CMK (cell line): ENCODE data around the gene DCAF15.
A peak's percentile ranks its signal among the peaks of the same experiment; 100 is the strongest.
"Not testable (repeated sequence)": the region's sequence is repeated elsewhere in the genome, so short reads cannot be mapped to it uniquely, and the experiment has no call there.

ENCODE experiments used
- DNase-seq: peaks from one replicate; pipeline ENCODE4 v3.0.0-alpha.2; 2010; ENCODE audit warnings: low read depth

DCAF15 gene

GRCh38 chr19:13952154-13952930 lies at the start of gene DCAF15:
TSS of gene DCAF15 (plus strand) at chr19:13952509. CDS start at chr19:13952513, 4 bp downstream.
- peak; percentile 99 for DNase-seq

DNA sequence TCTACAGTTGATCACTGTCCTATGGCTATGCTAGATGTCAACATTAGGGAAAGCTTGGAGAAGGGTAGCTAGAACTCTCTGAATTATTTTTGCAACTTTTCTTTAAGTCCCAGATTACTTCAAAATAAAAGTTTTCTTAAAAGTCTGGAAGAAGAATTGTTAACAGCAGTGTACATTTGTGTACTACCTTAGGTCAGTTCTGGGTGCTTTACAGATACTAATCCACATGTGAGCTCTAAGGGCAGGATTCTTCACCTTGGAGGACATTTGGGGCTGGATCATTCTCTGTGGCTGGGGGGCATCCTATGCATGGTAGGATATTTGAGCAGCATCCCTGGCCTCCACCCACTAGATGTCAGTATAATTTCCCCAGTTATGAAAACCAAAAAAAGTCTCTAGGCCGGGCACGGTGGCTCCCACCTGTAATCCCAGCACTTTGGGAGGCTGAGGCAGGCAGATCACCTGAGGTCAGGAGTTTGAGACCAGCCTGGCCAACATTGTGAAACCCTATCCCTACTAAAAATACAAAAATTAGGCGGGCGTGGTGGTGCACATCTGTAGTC lies 49.2 kb upstream of the DCAF15 start:
- no peak for DNase-seq

DNA sequence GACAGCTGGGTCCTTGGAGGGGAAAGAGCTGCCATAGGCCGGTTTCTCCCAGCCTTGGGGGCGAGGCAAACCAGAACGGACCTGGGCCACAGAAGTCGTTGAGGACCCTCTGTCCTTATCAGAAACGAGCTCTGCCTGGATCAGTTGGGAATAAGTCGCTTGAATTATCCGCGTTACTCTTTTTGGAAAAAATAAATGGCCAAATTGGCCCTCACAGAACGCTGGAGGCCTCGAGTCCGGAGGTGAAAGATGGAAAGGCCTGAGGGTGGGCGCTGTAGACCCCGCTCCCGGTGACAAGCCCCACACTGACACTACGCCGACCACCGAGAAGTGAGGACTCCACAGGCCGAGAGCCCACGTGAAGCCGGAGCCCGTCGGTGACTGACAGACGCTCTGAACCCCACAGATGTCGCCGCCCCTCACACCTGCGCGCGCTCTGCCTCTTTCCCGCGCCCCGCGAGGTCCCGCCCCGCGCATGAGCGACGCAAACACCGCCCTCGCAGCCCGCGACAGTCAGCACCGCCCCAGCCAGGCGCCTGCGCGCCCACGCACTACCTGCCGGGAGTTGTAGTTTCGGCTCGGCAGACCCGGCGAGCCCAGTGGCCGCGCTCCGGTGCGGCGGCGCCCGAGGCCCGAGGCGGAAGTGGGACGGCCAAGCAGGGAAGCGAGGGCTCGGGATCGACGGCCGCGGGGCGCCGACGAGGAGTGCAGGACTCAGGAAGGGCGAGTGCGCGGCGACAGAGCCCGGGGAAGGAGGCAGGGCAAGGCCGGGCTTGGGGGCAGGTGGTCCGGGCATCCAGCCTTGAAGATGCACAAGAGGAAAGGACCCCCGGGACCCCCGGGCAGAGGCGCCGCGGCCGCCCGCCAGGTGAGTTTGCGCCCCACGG lies 46.4 kb upstream of the DCAF15 start, which contains the start of the genes BRME1 and CC2D1A:
BRME1 (minus strand) TSS at position 484 of the 887 bp plus-strand sequence. CDS start 1,225 bp downstream, outside the sequence.
CC2D1A (plus strand) TSS at position 568 of the 887 bp plus-strand sequence; CDS start at position 809, 241 bp downstream.
- DNase-seq: peak; percentile 81

DNA sequence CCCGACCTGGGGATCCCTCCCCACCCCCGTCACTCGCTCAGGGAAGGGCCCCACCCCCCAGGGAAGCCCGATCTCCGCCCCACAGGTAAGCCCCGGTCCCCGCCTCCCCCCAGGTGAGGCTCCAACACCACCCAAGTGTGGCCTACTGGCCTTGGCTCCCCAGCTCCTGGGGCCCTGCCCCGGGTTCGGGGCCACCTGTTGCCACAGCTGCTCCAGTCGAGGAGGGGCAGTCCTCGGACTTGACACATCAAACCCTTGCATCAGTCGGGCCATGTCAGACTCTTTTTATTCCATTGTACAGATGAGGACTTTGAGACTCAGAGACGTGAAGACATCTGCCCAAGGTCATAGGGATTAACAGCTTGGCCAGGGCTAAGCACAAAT lies 45.8 kb upstream of the DCAF15 start:
- no peak for DNase-seq

- no peak for DNase-seq
These were observed 45.4 kb upstream of the DCAF15 start for GRCh38 chr19:13906910-13907309.

DNA sequence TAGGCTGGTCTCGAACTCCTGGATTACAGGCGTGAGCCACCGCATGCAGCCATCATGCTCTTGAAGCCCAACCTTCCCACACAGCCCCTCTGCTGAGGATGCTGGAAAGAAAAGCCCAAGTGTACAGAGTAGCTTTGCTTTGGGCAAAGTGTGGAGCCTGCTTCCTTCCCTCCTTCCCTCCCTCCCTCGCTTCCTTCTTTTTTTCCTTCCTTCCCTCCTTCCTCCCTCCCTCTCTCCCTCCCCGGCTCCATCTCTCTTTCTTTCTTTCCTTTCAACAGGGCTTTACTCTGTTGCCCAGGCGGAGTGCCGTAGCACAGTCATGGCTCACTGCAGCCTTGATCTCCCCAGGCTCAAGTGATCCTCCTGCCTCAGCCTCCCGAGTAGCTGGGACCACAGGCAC lies 43.6 kb upstream of the DCAF15 start:
- no peak for DNase-seq

DNA sequence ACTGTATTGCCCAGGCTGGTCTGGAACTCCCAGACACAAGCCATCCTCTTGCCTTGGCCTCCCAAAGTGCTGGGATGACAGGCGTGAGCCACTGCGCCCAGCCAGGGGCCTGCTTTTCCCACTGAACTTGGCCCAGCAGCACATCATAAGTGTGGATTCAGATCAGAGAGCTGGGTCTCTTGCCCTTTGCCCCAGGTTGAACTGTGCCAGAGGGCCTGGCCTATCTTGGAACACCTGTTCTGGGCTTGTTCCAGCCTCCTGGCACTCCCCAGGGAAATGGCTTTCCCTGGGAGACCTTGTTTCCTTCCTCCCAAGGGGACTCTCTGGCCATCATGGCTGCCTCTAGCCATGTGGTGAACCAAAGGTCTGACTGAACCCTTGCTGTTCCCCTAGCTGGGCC lies 42.9 kb upstream of the DCAF15 start:
- DNase-seq: no peak

DNA sequence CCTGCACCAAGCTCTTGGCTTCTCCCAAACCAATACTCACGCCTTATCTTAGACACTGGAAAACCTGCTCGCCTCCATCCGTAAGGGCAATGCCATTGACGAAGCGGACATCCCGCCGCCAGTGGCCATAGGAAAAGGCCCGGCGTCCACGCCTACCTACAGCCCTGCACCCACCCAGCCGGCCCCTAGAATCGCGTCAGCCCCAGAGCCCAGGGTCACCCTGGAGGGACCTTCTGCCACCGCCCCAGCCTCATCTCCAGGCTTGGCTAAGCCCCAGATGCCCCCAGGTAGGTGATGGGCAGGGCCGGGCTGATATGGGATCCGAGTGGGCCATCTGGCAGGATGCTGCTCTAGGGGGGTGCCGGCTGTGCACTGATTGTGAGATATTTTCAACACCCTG lies 39.0 kb upstream of the DCAF15 start:
- no peak for DNase-seq

DNA sequence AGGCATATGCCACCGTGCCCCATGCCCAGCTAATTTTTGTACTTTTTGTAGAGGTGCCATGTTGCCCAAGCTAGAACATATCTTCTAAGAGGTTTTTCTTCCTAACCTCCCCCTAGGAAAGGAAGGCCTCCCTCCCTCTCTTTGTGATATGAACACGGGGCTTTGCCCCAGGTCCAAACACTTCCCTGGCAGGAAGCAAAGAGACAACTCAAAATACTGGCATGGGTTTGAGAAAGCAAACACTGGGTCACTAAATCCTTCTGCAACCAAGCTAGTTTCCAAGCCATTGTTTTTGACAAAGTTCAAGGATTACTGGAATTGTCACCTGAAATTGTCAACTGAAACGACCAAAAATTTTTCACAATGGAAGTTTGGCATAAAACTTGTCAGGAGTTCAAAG lies 37.5 kb upstream of the DCAF15 start:
- no peak for DNase-seq

DNA sequence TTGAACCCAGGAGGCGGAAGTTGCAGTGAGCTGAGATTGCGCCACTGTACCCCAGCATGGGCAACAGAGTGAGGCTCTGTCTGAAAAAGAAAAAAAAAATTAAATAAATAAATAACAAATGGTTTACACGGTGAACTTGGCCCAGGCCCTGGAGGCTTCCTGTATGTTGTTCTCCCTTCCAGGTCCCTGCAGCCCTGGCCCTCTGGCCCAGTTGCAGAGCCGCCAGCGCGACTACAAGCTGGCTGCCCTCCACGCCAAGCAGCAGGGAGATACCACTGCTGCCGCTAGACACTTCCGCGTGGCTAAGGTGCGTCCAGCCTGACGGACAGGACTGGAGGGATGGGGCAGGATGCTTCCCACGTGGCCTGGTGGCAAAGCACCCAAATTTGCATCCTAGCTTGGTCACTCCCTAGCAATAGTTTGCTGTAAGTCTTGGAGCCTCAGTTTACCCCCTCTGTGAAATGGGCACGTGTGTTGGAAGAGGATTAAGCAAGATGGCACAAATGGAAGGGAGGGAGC lies 34.4 kb upstream of the DCAF15 start:
- no peak for DNase-seq

DNA sequence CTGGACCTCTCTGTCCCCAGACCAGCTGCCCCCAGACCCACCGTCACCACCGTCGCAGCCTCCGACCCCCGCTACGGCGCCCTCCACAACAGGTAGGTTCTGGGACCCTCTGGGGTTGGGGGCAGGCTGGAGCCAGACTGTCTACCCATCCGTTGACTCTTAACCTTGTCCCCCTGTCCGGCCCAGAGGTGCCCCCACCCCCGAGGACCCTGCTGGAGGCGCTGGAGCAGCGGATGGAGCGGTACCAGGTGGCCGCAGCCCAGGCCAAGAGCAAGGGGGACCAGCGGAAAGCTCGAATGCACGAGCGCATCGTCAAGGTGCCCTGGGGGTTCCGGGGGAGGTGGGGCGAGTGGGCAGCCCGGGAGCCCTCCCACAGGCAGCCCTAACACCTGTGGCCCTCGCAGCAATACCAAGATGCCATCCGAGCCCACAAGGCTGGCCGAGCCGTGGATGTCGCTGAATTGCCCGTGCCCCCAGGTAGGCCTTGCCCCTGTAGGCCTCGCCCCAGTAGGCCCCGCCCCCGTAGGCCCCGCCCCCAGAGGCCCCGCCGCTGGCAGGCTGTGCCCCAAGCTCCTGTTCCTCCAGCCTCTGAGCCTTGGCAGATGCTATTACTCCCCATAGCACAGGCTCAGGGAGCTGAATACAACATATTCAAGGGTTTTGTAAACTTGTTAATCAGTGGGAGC lies 33.4 kb upstream of the DCAF15 start:
- no peak for DNase-seq

GRCh38 chr19:13920524-13920923 lies 31.8 kb upstream of the DCAF15 start:
- DNase-seq: no peak

GRCh38 chr19:13920940-13921747 lies 31.2 kb upstream of the DCAF15 start:
- peak; percentile 65 for DNase-seq

- DNase-seq: not testable (repeated sequence)
These were observed 30.2 kb upstream of the DCAF15 start for GRCh38 chr19:13922118-13922517.

DNA sequence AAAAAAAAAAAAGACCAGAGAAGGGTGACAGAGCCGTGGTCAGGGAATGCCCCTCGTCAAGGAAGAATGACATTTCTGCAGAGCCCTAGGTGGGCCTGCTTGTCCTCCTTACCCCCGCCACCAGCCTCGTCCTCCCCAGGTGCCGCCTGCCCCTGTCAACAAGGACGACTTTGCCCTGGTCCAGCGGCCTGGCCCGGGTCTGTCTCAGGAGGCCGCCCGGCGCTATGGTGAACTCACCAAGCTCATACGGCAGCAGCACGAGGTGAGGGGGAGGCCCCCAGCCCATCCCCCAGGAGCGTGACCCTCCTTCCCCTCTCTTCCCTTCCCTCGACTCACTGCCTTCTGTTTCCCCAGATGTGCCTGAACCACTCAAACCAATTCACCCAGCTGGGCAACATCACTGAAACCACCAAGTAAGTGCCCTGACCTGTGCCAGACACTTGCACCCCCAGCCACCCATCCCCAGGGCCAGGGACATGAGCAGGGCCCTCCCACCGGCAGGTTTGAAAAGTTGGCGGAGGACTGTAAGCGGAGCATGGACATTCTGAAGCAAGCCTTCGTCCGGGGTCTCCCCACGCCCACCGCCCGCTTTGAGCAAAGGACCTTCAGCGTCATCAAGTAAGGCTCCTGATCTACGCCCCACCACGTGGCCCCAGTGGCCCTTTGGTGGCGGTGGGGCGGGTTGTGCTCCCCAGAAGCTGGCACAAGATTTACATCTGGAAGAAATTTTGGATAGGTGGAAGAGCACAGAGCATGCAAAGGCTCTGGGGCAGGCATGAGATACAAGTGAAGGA lies 28.9 kb upstream of the DCAF15 start:
- no peak for DNase-seq

DNA sequence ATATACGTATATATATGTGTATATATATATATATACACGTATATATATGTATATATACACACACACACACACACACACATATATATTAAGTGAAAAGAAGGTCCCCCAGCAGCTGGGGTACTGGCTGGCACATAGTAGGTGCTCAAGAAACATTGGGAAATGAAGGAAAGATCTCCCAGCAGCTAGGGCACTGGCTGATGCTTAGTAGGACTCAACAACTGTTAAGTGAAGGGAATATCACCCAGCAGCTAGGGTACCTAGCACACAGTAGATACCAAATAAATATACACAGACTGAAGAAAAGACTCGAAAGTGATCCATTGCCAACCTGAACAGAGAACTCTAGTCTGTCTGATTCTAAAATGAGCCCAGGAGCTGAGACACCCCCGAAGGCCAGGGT lies 26.3 kb upstream of the DCAF15 start:
- DNase-seq: no peak

GRCh38 chr19:13926715-13927114 lies 25.6 kb upstream of the DCAF15 start:
- DNase-seq: no peak

DNA sequence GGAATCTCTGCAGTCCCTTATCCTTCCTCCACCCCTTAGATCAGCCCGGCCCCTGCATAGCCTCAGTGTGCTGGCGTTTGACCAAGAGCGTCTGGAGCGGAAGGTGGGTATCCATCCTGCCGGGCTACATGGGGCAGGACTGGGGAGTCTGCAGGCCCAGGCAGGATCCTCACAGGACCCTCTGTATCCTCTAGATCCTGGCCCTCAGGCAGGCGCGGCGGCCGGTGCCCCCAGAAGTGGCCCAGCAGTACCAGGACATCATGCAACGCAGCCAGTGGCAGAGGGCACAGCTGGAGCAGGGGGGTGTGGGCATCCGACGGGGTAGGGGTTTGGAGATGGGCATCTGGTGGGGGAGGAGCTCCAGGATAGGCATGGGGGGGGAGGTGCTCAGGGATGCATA lies 23.0 kb upstream of the DCAF15 start:
- no peak for DNase-seq

GRCh38 chr19:13929956-13930355 lies 22.4 kb upstream of the DCAF15 start:
- DNase-seq: no peak

DNA sequence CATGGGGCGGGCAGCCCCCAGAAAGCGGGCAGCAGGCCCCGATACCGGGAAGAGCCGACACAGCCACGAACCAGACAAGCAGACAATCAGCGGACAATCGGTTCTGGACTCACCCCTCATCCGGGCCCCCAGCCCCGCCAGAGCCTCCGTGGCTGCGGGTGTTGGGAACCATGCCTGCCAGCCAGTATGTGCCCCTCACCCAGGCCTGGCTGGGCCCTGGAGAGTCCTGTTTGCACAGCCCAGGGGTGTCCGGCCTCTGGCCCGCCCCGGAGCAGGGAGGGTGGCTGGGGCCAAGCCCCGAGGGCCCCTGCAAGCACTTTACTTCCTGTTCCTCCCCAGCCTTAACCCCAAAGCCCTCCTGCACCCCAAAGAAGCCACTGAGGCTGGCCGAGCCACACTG lies 21.9 kb upstream of the DCAF15 start:
- DNase-seq: no peak
